Rectal smooth muscle tissue (tissue), 1 donor: Measurements from ENCODE around the gene ARHGAP18.

Experiments used
- H3K27ac ChIP-seq: one replicate; pipeline ENCODE4 v1.7.0; 2013; ENCODE audit warnings: low read depth, low read length, inconsistent platforms
- H3K27me3 ChIP-seq: one replicate; pipeline ENCODE4 v1.7.0; 2013; ENCODE audit warnings: low read length; ENCODE audit not compliant: control insufficient read depth, insufficient read depth
- H3K36me3 ChIP-seq: one replicate; pipeline ENCODE4 v1.7.0; 2013; ENCODE audit warnings: low read length; ENCODE audit not compliant: control insufficient read depth, insufficient read depth
- H3K4me1 ChIP-seq: one replicate; pipeline ENCODE4 v1.7.0; 2013; ENCODE audit warnings: low read length; ENCODE audit not compliant: control insufficient read depth, insufficient read depth
- H3K4me3 ChIP-seq: one replicate; pipeline ENCODE4 v1.7.0; 2013; ENCODE audit warnings: low read length
- H3K9ac ChIP-seq: one replicate; pipeline ENCODE4 v1.7.0; 2013; ENCODE audit warnings: low read length

The ARHGAP18 gene

GRCh38 chr6:129624488-129624887 lies 85.5 kb downstream of the ARHGAP18 start:
- Histone ChIP-seq H3K4me1 (no peaks in the 10 kb centered on the region), H3K27me3 (no peaks in the 10 kb centered on the region), H3K36me3 (no peaks in the 10 kb centered on the region), H3K4me3 (no peak overlapping the region), H3K9ac (no peak overlapping the region), H3K27ac (no peak overlapping the region)

DNA sequence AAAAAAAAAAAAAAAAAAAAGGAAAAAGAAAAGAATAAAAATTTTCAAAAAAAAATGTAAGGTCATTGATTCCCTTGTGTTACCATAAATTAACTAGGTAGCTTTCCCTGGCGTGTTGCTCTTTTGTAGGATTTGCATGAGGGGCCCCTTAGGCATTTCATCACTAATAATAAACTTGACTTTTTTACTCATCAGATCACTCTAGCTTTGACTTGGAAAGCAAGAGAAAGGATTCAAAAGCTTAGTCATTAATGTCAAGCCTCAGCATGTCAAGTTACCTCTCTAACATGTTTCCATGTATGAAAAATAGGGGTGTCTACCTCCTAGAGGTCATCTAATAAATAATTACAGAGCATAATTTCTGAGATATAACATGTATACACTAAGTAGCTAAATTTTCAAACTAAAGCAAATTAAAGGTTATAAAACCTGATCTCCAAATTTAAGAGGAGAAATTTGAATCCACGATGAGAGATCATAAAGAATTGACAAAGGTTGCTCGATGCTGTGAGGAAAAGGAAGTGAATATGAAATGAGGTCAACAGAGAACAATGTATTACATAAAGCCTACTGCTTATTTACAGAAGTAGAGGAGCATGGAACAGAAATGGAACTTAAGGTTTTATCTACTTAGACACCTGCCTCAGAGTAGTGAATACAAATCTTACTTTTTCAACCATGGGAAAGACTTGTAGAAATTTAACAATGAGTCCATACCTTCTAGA lies 86.8 kb downstream of the ARHGAP18 start:
- Histone ChIP-seq H3K9ac (no peak overlapping the region), H3K27ac (no peak overlapping the region), H3K27me3 (no peaks in the 10 kb centered on the region), H3K4me3 (no peak overlapping the region), H3K4me1 (no peaks in the 10 kb centered on the region), H3K36me3 (no peaks in the 10 kb centered on the region)

DNA sequence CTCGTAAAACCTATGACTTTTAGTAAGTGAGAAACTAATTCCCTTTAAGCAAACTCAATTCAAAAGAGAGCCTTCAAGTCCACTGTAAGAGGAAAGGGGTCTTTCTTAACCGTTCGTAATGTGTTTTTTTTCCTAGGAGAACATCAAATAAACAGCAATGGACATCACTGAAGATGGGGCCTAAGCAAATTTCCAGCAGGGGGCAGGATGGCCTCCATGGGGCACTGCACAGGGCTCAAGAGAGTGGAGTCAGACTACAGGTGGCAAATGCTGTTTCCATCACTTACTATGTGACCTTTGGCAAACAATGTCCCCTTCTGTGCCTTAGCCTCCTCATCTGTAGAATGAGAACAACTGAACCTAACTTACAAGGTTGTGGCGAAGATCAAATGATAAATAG lies 88.7 kb downstream of the ARHGAP18 start:
- Histone ChIP-seq H3K4me1 (no peaks in the 10 kb centered on the region), H3K27ac (no peak overlapping the region), H3K36me3 (no peaks in the 10 kb centered on the region), H3K9ac (no peak overlapping the region), H3K4me3 (no peak overlapping the region), H3K27me3 (no peaks in the 10 kb centered on the region)

DNA sequence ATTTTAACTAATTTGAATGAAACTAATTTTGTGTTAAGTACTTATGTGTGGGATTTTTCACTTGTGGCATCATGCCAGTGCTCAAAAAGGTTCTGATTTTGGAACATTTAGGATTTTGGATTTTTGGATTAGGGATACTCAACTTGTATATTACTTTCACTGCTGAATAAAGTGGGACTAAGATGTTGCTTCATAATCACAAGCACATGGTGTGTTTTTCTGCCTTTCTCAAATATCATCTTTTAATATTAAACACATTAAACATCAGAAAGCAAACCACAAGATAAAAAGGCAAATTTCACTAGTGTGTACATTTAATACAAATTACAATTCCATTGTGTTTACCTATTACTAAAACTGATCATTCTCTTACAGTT lies 89.8 kb downstream of the ARHGAP18 start:
- H3K27me3 ChIP-seq, result no peaks in the 10 kb centered on the region
- no peaks in the 10 kb centered on the region for H3K4me1 ChIP-seq
- no peak overlapping the region for H3K4me3 ChIP-seq
- no peak overlapping the region for H3K27ac ChIP-seq
- no peak overlapping the region for H3K9ac ChIP-seq
- H3K36me3 ChIP-seq, result no peaks in the 10 kb centered on the region

GRCh38 chr6:129619579-129620233 lies 90.3 kb downstream of the ARHGAP18 start:
- H3K9ac ChIP-seq, result no peak overlapping the region
- H3K4me1 ChIP-seq, result no peaks in the 10 kb centered on the region
- H3K36me3 ChIP-seq, result no peaks in the 10 kb centered on the region
- no peak overlapping the region for H3K27ac ChIP-seq
- H3K4me3 ChIP-seq, result no peak overlapping the region
- no peaks in the 10 kb centered on the region for H3K27me3 ChIP-seq

DNA sequence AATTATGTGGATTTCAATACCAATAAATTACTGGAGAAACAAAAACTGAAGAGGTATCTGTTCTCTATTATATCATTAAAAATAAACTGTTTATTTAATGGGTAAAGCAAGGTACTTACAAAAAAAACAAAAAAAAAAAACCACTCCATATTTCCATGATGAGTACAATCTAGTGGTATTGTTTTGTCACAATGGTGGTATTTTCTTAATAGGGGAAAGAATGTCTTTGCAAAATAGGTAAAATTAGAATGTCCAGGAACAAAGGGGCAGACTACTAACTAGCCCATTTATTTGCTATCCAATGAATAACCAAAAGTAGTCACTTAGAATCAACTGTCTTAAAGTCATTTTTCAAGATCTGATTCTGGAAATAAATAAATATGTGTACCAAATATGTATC lies 92.0 kb downstream of the ARHGAP18 start:
- H3K36me3 ChIP-seq, result no peaks in the 10 kb centered on the region
- no peak overlapping the region for H3K27ac ChIP-seq
- no peak overlapping the region for H3K9ac ChIP-seq
- no peaks in the 10 kb centered on the region for H3K27me3 ChIP-seq
- no peak overlapping the region for H3K4me3 ChIP-seq
- no peaks in the 10 kb centered on the region for H3K4me1 ChIP-seq

DNA sequence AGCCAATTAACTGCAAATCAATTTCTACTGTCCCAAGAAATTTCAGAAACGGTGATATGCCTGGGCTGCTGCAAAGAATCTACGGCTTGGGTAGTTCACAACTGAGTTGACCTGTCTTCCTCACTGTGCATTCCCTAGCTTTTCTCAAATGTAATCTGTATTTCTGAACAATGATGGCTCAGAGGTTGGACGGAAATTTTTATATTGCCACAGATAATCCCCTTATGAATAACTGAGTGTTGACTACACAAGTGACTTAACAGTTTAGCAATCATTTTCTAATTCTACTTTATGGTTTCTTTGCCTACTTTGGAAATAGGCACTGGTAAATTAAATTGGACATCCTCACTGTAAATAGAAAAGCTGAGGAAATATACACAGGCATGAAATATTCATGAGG lies 94.5 kb downstream of the ARHGAP18 start:
- Histone ChIP-seq H3K4me1 (no peaks in the 10 kb centered on the region), H3K4me3 (no peak overlapping the region), H3K27ac (no peak overlapping the region), H3K9ac (no peak overlapping the region), H3K36me3 (no peaks in the 10 kb centered on the region), H3K27me3 (no peaks in the 10 kb centered on the region)

- Histone ChIP-seq H3K36me3 (peaks cover 2% of the 10 kb centered on the region), H3K4me1 (no peaks in the 10 kb centered on the region), H3K27me3 (no peaks in the 10 kb centered on the region), H3K27ac (no peak overlapping the region), H3K9ac (no peak overlapping the region), H3K4me3 (no peak overlapping the region)
These were observed 95.0 kb downstream of the ARHGAP18 start for GRCh38 chr6:129615020-129615419.

GRCh38 chr6:129614464-129614863 lies 95.5 kb downstream of the ARHGAP18 start:
- no peak overlapping the region for H3K9ac ChIP-seq
- no peak overlapping the region for H3K27ac ChIP-seq
- H3K4me1 ChIP-seq, result no peaks in the 10 kb centered on the region
- peaks cover 3% of the 10 kb centered on the region for H3K36me3 ChIP-seq
- no peak overlapping the region for H3K4me3 ChIP-seq
- no peaks in the 10 kb centered on the region for H3K27me3 ChIP-seq

- H3K36me3 ChIP-seq, result peaks cover 3% of the 10 kb centered on the region
- no peaks in the 10 kb centered on the region for H3K4me1 ChIP-seq
- H3K9ac ChIP-seq, result no peak overlapping the region
- no peak overlapping the region for H3K27ac ChIP-seq
- no peaks in the 10 kb centered on the region for H3K27me3 ChIP-seq
- no peak overlapping the region for H3K4me3 ChIP-seq
These were observed 97.5 kb downstream of the ARHGAP18 start for GRCh38 chr6:129612440-129612839.

DNA sequence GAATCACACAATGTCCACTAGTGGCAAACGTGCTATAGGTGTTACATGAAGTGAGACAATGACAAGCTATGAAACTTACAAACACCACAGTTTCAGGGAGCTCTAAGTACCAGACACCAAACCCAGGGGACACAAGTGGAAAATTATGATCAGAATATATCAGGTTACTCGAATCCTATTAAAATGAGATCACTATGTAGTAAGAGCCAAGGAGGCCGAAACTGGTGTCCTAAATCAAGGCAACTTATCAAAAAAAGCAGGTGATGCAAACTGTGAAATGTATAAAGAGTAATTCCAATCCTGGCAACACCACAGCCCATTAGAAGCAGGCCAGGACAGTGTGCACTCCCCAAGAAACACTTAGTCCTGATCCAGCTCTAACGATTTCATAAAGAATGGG lies 100.3 kb downstream of the ARHGAP18 start:
- no peaks in the 10 kb centered on the region for H3K27me3 ChIP-seq
- H3K27ac ChIP-seq, result no peak overlapping the region
- H3K36me3 ChIP-seq, result peaks cover 3% of the 10 kb centered on the region
- H3K4me3 ChIP-seq, result no peak overlapping the region
- H3K9ac ChIP-seq, result no peak overlapping the region
- peaks cover 3% of the 10 kb centered on the region for H3K4me1 ChIP-seq

GRCh38 chr6:129608886-129609537 lies 101.0 kb downstream of the ARHGAP18 start:
- Histone ChIP-seq H3K36me3 (peaks cover 3% of the 10 kb centered on the region), H3K27ac (no peak overlapping the region), H3K4me1 (peaks cover 3% of the 10 kb centered on the region), H3K9ac (no peak overlapping the region), H3K27me3 (no peaks in the 10 kb centered on the region), H3K4me3 (no peak overlapping the region)
